ENCODE measurements around the gene ROBO1.

DNA sequence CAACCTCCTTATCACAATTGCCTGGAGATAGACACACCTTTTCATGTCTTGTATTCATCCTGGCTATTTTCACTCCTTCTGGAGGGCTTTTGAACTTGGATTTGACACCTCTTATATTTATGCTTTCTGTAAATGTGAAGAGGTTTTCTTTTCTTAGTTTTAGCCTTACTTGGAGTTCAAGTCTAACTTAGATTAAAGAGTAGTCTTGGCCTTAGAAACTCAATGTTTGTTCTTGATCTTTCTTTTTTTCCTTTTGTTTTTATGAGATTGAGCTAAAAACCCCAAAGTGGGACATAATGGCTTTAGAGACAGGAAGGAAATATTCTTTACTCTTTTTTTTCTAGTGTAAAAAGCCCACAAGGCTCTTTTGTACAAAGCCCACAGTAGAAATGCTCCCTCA, 1054.9 kb downstream of the ROBO1 start:
- TF ChIP-seq, protein P1, sequence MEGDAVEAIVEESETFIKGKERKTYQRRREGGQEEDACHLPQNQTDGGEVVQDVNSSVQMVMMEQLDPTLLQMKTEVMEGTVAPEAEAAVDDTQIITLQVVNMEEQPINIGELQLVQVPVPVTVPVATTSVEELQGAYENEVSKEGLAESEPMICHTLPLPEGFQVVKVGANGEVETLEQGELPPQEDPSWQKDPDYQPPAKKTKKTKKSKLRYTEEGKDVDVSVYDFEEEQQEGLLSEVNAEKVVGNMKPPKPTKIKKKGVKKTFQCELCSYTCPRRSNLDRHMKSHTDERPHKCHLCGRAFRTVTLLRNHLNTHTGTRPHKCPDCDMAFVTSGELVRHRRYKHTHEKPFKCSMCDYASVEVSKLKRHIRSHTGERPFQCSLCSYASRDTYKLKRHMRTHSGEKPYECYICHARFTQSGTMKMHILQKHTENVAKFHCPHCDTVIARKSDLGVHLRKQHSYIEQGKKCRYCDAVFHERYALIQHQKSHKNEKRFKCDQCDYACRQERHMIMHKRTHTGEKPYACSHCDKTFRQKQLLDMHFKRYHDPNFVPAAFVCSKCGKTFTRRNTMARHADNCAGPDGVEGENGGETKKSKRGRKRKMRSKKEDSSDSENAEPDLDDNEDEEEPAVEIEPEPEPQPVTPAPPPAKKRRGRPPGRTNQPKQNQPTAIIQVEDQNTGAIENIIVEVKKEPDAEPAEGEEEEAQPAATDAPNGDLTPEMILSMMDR (IDR thresholded peaks at IDR 0.05), result no peak
- no peak for TF ChIP-seq EZH2 (IDR thresholded peaks at IDR 0.05; ENCODE audit: borderline replicate concordance, insufficient read depth, low read depth, low read length, poor library complexity, severe bottlenecking)

Data from B cell (primary cell).